Pancreas (tissue), 10 donors: ENCODE results near the gene SLC19A1. TPM values are rescaled to one million over a fixed set of nuclear protein-coding genes. Genes with fewer than 3 reads are reported as not detected.

Experiments
- ATAC-seq, 4 donors: fragments of 200-7000 bp; cut with Tn5 transposase; one replicate each; pipeline versions ENCODE4 v1.8.0 to v1.9.1; 2020; ENCODE audit warnings: mild to moderate bottlenecking in 4 of 4, moderate library complexity in 4 of 4
- DNase-seq, 6 donors: peaks; one replicate each; pipeline ENCODE4 v3.0.0-alpha.2; 2020
- FAIRE-seq: peaks from 2 replicates; lab custom pipeline; 2012; peaks lifted over from hg19 to GRCh38; lab: Jason Lieb, UNC
- H3K27ac ChIP-seq, 4 donors: fragments of 200-600 bp; sonication (generic); 1 replicate in 3 of 4; 2 replicates in 1 of 4; pipeline versions ENCODE4 v1.5.0 to v1.8.0; 2020
- H3K27me3 ChIP-seq, 4 donors: fragments of 200-600 bp; one replicate each; pipeline ENCODE4 v1.8.0; 2021
- H3K36me3 ChIP-seq, 3 donors: fragments of 200-600 bp; sonication (generic) in 1 of 3; one replicate each; pipeline versions ENCODE4 v1.5.0 to v1.8.0; 2020 to 2021
- H3K4me1 ChIP-seq, 3 donors: fragments of 200-600 bp; one replicate each; pipeline ENCODE4 v1.8.0; 2021
- H3K4me3 ChIP-seq, 4 donors: fragments of 200-600 bp; sonication (generic) in 2 of 4; one replicate each; pipeline versions ENCODE4 v1.5.0 to v1.8.0; 2020 to 2021
- H3K9me3 ChIP-seq, 4 donors: fragments of 200-600 bp; one replicate each; pipeline ENCODE4 v1.8.0; 2021
- WGBS, 2 donors: extraction: QIAGEN DNeasy Blood & Tissue Kit; methylation state at CpG; one replicate each; pipeline ENCODE4 v1.1.7; 2013; 5-methylcytosine and 5-hydroxymethylcytosine counted together
- intact Hi-C, 3 donors: fragments of 100-400 bp; cut with DNase I; formaldehyde crosslinking; loops; one replicate each; pipeline versions ENCODE4 v1.11.1 to v1.14.2; 2022
- polyA plus RNA-seq, 2 donors: library from polyadenylated mRNA; stranded (reverse); fragments of 200-250 nt; gene quantifications; one replicate each; pipeline ENCODE4 v1.2.3, GENCODE V29; 2013
- total RNA-seq, 6 donors: library from RNA; stranded (reverse); fragmentation: NEBNext Ultra II Directional in 4 of 6; extraction: Animal tissue kit (Norgen Biotek cat#: 25700) in 4 of 6; gene quantifications; one replicate each; pipeline versions ENCODE4 v1.2.1 to v1.2.4, GENCODE V29; 2021 to 2023
- TF ChIP-seq, protein P1 (sequence below), 4 donors: fragments of 200-600 bp; sonication (generic) in 3 of 4; IDR thresholded peaks; one replicate each; pipeline versions ENCODE4 v1.5.0 to v1.8.0; 2021; ENCODE audit warnings: antibody characterized with exemption in 4 of 4
- donor health status: healthy with polysubstance abuse.
- donor health status: DM: no; HTN: no; CAD: no; lungs with moderate emphysema.
- donor health status: DM: no; HTN: no; CAD: no.
- donor health status: control.
- donor health status: control.
- donor health status: Bipolar disorder and iron deficiency.
- donor health status: DM: yes; HTN: yes; CAD: no.
- donor health status: DM: no; HTN: no; CAD: no.
- donor health status: DM: no; HTN: no; CAD: no.
- donor health status: DM: yes; HTN: yes; CAD: no.

The SLC19A1 gene
- total and polyA plus RNA-seq, 8 donors: 4.4 to 11.2 (median 5.4) TPM

DNA sequence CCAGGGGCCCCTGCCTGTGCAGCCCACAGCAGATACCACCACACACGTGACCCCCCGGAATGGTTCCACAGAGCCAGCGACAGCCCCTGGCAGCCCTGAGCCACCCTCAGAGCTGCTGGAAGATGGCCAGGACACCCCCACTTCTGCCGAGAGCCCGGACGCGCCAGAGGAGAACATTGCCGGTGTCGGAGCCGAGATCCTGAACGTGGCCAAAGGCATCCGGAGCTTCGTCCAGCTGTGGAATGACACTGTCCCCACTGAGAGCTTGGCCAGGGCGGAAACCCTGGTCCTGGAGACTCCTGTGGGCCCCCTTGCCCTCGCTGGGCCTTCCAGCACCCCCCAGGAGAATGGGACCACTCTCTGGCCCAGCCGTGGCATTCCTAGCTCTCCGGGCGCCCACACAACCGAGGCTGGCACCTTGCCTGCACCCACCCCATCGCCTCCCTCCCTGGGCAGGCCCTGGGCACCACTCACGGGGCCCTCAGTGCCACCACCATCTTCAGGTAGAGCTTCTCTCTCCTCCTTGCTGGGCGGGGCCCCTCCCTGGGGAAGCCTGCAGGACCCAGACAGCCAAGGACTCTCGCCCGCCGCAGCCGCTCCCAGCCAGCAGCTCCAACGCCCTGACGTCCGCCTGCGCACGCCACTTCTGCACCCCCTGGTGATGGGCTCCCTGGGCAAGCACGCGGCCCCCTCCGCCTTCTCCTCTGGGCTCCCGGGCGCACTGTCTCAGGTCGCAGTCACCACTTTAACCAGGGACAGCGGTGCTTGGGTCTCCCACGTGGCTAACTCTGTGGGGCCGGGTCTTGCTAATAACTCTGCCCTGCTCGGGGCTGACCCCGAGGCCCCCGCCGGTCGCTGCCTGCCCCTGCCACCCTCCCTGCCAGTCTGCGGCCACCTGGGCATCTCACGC is 86.3 kb downstream of the SLC19A1 start:
- DNase-seq (peak in 2 of 6 donors; percentile 54 to 74), ATAC-seq (no peak), FAIRE-seq (no peak)
- Histone ChIP-seq H3K9me3 (no peaks in the 10 kb centered on the region), H3K27me3 (no peaks in the 10 kb centered on the region), H3K36me3 (no peaks in the 10 kb centered on the region), H3K27ac (peak overlapping the region in 3 of 4 donors; percentile 9 to 36 (median 13)), H3K4me1 (no peaks in the 10 kb centered on the region), H3K4me3 (no peak overlapping the region)
- intact Hi-C loops: no loop called here
- TF ChIP-seq, protein P1, sequence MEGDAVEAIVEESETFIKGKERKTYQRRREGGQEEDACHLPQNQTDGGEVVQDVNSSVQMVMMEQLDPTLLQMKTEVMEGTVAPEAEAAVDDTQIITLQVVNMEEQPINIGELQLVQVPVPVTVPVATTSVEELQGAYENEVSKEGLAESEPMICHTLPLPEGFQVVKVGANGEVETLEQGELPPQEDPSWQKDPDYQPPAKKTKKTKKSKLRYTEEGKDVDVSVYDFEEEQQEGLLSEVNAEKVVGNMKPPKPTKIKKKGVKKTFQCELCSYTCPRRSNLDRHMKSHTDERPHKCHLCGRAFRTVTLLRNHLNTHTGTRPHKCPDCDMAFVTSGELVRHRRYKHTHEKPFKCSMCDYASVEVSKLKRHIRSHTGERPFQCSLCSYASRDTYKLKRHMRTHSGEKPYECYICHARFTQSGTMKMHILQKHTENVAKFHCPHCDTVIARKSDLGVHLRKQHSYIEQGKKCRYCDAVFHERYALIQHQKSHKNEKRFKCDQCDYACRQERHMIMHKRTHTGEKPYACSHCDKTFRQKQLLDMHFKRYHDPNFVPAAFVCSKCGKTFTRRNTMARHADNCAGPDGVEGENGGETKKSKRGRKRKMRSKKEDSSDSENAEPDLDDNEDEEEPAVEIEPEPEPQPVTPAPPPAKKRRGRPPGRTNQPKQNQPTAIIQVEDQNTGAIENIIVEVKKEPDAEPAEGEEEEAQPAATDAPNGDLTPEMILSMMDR (IDR thresholded peaks at IDR 0.05): no peak
- 56 to 69% methylated on average over 45 to 47 of the region's 47 CpGs for WGBS, 2 donors

DNA sequence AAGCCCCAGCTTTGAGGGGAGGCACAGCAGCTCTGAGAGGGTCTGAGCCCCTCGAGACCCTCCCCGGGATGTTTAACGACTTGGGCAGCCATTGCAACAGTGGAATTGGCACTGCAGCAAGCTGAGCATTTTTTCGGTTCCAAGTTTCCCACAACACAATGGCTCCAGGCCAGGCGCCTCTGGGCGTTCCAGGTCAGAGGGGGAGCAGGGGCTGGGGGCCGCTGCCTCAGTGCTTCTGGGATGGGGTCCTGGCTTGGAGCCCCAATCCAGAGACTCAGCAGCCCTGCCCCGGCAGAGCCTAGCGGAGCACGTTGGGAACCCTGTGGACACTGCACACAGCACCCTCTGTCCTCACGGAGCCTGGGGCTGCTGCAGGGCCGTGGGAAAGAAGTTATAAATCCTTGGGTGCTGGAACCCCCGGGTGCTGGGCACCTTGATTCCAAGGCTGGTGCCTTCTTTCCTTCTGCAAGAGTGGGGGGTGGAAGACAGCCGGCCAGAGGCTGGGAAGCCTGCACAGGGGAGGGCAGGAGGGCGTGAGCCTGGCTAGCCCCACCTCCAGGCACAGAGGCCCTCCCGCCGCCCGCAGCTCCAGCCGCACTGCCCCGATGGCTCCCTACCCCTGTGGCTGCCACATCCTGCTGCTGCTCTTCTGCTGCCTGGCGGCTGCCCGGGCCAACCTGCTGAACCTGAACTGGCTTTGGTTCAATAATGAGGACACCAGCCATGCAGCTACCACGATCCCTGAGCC is 87.1 kb downstream of the SLC19A1 start:
- Histone ChIP-seq H3K4me3 (no peak overlapping the region), H3K27ac (peak overlapping the region; percentile 13 to 38 (median 31)), H3K27me3 (no peaks in the 10 kb centered on the region), H3K9me3 (no peaks in the 10 kb centered on the region), H3K4me1 (no peaks in the 10 kb centered on the region), H3K36me3 (no peaks in the 10 kb centered on the region)
- peak; percentile 73 to 89 (median 80) for ATAC-seq
- DNase-seq: peak in 4 of 6 donors; percentile 35 to 84 (median 52)
- no peak for FAIRE-seq
- TF ChIP-seq, protein P1 (IDR thresholded peaks at IDR 0.05): no peak
- 15 to 16% methylated on average over 22 to 23 of the region's 23 CpGs for WGBS, 2 donors
- intact Hi-C loops: no loop called here

DNA sequence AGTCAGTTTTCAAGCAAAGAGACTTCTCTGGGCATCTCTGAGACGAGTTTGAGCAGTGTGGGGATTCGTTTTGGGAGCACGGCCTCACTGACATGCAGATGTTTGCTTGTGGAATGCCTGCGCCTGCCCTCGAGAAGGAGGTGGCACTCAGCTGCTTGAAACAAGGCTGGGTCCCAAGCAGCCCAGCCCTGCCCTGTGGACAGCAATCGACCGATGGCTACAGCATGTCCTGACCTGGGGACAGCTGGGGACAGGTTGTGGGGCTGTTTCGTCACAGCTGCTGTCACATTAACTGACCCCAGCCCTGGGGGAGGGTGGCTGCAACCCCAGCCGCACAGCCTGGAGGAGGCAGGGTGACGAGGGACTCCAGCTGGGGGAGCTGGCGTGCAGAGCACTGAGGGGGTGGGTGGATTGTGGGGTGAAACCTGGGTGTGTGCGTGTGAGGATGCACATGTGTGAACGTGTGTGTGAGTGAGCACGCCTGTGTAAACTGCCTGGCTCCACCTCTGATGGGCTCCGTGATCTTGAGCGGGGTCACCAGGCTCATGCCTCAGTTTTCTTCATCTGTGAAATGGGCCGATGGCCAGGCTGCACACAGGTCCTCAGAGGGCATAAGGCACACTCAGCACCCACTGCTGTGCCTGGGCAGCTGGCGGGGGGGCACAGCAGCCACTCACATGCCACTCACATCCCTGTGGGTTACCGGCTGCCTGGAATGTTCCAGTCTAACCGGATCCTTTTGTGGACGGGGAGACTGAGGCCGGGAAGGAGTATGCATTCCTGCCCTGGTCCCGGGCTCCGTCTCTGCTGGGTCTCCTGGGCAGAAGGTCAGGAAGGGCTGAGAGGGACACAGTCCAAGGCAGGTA is 87.9 kb downstream of the SLC19A1 start:
- FAIRE-seq: no peak
- Histone ChIP-seq H3K36me3 (no peaks in the 10 kb centered on the region), H3K27me3 (no peaks in the 10 kb centered on the region), H3K4me1 (no peaks in the 10 kb centered on the region), H3K9me3 (no peaks in the 10 kb centered on the region), H3K4me3 (no peak overlapping the region), H3K27ac (peak overlapping the region in 2 of 4 donors; percentile 26 to 38)
- no peak for ATAC-seq
- peak in 2 of 6 donors; percentile 24 to 44 for DNase-seq
- TF ChIP-seq, protein P1 (IDR thresholded peaks at IDR 0.05): no peak
- intact Hi-C loops: no loop called here
- WGBS, 2 donors: 44 to 46% methylated on average over 24 of the region's 24 CpGs

DNA sequence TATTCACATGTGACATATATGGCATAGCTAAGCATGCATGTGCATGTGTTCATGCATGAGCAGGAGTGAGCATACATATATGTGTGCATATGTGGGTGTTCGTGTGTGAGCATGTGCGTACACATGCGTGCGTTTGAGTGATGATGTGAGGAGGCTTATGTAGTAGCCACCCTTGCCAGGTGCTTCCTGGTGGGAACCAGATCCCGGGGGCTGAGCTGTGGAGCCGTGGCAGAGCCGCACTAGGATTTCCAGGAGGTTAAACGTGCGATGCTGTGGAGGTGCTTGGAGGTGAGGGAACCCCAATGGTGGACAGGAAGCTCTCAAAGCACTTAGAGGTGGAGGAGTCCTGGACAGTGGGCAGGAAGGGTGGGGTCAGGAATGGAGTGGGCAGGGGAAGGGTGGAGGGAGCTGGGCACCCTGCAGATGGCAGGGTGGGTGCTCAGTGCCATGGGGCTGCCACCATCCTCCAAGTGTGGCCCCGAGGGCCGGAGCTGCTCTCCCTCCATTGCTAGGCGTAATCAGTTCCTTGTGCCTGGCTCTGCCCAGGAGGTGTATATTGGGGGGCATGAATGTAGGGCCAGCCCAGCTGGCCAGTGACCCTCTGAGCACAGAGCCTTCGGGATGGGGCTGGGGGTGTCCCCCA is 88.8 kb downstream of the SLC19A1 start:
- ATAC-seq: no peak

More for the DNA sequence above, 88.8 kb downstream of the SLC19A1 start:
- FAIRE-seq (no peak), DNase-seq (peak in 2 of 6 donors; percentile 17 to 31)
- H3K36me3 ChIP-seq: no peaks in the 10 kb centered on the region
- intact Hi-C loops: no loop called here
- 69 to 80% methylated on average over 13 of the region's 13 CpGs for WGBS, 2 donors
- H3K27ac ChIP-seq: no peak overlapping the region
- H3K9me3 ChIP-seq: no peaks in the 10 kb centered on the region
- no peak overlapping the region for H3K4me3 ChIP-seq
- no peaks in the 10 kb centered on the region for H3K27me3 ChIP-seq
- no peaks in the 10 kb centered on the region for H3K4me1 ChIP-seq
- TF ChIP-seq, protein P1 (IDR thresholded peaks at IDR 0.05): no peak
